DMS53 treated with DMSO at 0.1 percent for 48 hours (cell line): ENCODE results near the gene NDE1.

ENCODE experiments used
- DNase-seq: peaks from one replicate; lab custom pipeline; 2025; ENCODE audit not compliant: unreplicated experiment; lab: John Stamatoyannopoulos, UW

NDE1 gene

DNA sequence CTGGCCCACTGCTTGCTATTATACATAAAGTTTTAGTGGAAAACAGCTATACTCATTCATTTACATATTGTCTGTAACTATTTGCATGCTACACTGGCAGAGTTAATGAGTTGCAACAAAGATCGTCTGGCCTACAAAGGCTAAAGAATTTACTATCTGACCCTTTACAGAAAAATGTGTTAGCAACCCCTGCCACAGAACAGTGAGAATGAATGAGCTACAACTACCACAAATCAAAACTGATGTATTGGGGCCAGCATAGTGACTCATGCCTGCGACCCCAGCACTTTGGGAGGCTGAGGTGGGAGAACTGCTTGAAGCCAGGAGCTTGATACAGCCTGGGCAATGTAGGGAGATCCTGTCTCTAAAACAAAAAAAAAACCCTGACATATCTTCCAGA lies 114.1 kb downstream of the NDE1 start:
- no peak for DNase-seq

DNA sequence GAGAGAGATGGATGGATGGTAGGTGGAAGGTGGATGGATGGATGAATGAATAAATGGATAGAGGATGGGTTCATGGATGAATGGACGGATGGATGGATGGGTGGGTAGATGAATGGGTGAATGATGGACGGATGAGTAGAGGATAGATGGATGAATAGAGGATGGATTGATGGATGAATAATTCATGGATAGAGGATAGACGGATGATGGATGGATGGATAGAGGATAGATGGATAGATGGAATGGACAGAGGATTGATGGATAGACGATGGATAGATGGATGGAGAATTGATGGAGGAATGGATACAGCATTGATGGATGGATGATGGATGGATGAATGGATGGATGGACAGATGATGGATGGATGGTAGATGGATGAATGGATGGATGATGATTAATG lies 115.1 kb downstream of the NDE1 start:
- DNase-seq = no peak

DNA sequence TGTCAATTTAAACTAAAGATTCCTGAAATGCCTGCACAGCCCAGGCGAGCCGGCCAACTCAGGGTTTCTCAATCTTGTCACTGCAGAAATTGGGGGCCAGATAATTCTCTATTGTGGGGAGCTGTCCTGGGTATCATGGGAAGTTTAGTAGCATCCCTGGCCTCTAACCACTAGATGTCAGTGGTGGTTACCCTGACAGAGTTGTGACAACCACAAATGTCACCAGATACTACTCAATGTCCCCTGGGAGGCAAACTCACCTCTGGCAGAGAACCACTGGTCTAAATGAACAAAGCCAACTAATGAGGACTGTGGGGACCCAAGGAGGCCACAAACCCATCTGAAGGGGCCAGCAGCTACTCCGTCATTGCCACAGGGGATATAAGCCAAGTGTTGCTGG lies 115.8 kb downstream of the NDE1 start:
- peak; percentile 26 for DNase-seq

DNA sequence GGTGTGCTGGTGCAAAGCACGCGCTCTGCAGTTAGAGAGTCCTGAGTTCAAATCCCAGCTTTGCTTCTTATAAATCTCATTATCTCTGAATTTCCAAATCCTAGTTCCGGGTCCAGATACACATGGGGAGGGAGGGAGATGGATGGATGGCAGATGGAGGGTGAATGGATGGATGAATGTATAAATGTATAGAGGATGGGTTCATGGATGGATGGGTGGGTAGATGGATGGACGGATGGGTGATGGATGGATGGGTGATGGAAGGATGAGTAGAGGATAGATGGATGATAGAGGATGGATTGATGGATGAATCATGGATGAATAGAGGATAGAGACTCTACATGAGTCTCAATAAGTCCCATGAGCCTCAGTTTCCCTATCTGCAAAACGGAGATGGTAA lies 116.9 kb downstream of the NDE1 start:
- no peak for DNase-seq

DNA sequence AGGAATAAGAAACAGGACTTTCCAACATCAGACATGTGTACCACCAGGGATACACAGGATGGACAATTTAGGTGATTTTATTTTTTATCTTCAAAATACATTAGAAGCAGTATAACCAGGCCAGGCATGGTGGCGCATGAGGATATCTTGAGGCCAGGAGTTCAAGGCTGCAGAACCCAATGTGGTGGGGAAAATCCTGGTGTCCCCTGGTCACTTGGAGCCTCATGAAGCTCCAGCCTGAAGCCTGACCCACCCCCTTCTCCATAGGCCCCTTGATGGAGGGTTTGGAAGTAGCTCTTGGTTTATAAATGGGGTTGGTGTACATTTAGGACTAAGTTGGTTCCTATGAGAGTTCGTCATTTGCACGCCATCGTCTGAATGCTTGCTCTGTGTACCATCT lies 118.2 kb downstream of the NDE1 start:
- no peak for DNase-seq

DNA sequence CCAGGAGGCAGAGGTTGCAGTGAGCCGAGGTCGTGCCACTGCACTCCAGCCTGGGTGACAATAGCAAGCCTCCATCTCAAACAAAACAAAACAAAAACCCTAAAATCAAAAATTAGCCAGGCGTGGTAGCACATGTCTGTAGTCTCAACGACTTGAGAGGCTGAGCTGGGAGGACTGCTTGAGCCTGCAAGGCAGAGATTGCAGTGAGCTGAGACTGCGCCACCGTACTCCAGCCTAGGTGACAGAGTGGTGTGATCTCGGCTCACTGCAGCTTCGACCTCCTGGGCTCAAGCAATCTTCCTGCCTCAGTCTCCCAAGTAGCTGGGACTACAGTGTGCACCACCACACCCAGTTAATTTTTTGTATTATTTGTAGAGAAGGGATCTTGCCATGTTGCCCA lies 119.2 kb downstream of the NDE1 start:
- no peak for DNase-seq

DNA sequence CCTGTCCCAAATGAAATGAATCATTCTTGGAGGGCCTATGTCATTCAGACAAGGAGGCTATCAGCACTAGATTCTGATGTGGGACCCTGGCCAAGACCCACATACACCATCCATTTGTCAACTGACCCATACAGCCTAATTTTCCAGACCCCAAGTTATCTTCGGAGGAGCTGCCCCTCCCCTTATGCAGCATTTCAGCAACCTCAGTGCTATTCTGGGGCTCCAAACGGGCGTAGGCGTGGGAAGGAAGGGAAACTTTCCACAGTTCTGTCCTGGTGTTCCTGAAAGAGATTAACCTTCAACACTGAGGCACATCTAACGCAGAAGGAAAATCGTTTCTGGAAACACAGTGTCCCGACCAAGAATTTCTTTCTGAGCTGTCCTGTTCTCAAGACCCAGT lies 120.1 kb downstream of the NDE1 start:
- no peak for DNase-seq

DNA sequence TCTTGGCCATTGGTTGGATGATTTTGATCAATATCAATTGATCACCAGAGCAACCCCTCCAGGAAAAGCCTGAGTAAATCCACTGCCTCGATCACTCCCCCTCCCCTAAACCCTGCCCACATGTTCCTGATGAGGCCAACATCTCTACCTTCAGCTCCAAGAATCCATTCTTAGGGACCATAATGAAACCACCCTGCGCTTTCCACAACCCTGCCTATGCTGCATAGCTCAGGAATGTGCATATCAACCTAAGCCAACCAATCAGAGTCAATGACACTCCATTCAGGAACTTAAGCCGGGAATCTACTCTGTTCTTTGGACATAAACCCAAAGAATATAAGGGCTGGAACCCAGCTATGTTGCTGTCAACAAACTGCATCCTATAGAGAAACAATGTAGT lies 120.5 kb downstream of the NDE1 start:
- DNase-seq = no peak

DNA sequence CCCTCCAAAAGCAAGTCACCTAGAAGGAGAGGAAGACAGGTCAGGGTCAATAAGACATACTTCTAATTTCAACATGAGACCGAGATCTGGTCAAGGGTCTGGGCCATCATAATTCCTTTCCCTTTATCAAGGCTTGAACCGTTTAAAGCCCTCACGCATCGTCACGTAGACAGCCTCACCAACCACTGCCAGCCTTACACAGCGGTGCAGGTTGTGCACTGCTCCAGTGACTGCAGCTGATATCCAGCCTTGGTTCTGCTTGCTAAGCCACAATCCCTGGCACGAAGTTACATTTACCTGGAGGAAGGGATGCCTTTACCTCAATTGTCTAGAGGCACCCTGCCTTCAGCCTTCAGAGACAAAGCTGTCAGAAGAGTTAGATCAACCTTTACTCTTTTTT lies 121.6 kb downstream of the NDE1 start:
- no peak for DNase-seq

DNA sequence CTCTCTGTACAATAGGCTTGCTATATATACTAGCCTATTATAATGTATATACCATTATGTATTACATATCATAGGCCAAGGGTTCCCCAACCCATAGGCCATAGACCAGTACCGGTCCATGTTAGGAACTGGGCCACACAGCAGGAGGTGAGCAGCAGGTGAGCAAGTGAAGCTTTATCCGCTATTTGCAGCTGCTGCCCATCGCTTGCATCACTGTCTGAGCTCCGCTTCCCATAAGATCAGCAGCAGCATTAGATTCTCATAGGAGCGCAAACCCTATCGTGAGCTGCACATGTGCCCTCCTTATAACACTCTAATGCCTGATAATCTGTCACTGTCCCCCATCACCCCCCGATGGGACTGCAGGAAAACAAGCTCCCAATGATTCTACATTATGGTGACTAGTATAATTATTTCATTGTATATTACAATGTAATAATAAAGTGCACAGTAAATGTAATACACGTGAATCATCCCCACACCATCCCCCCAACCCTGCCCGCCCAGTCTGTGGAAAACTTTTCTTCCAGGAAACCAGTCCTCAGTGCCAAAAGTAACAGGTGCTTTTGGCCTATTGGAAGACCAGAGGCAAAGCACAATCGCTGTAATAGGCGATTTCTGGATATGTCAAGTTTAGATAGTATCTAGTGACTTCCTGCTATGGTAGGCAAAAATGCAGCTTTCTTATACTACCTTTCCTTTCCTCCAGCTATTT lies 122.7 kb downstream of the NDE1 start:
- no peak for DNase-seq

DNA sequence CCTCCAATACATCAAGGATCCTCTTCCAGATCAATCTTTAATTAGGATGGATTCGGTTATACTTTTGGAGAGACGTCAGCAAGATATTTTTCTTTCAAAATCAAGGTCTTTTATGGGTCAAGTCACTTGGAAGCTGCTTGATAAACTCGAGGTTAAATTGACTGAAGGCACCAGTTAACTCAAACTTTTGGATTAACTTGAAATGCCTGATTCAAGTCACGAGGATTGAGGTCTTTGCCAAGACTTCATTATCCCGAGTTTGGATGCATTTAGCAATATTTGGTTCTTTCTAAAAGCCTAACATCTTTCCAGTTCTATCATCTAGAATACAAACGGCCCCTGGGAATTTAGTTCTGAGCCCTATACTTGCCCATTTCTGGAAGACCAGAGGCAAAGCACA lies 123.9 kb downstream of the NDE1 start:
- no peak for DNase-seq

DNA sequence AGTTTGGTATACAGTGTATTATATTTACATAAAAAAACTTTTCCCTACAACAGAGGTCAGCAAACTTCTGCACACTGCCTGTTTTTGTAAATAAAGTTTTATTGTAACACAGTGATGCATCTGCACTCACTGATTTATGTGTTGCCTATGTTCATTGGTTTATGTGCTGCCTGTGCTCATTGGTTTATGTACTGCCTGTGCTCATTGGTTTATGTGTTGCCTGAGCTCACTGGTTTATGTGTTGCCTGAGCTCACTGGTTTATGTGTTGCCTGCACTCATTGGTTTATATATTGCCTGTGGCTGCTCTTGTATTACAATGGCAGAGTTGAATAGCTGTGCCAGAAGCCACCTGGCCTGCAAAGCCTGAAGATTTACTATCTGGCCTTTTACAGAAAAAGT lies 125.2 kb downstream of the NDE1 start:
- no peak for DNase-seq

DNA sequence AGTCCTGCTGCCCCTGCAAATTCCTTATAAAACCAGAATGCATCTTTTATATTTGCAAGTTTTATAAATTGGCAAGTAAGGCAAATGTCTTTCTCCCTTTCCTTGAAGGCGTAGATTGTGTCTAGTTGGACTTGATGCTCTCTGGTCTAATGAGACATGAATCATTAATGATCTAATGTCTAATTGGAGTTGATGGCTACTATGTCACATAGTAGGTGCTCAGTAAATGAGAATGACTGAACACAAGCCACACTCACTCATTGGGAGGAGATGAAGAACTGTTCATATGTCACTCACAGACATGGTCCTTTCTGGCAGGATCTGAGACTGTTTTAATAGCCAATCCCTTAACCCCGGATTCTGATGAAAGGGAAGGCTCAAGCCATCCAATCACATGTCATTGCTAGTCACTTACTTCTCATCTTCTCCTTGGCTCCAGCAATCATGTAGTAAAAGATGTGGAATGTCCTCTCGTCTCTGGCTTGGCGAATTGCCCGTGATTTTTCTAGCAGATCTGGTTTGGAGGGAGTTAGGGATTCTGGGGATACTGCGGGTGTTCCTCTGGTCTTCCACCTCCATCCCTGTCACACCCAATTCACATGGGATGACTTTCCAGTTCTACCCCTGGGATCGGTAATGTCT lies 125.7 kb downstream of the NDE1 start:
- DNase-seq = no peak
